22Rv1 (cell line): Measurements from ENCODE around the gene CGNL1.

Experiments
- H3K27ac ChIP-seq: fragments of 450-650 bp; 2 replicates; pipeline ENCODE4 v1.5.1; 2017
- CTCF ChIP-seq: fragments of 450-650 bp; IDR thresholded peaks from 2 replicates; pipeline ENCODE4 v1.5.1; 2017; ENCODE audit warnings: mild to moderate bottlenecking
- ZFX ChIP-seq: fragments of 450-650 bp; IDR thresholded peaks from 2 replicates; pipeline ENCODE4 v1.6.1; 2017; ENCODE audit warnings: antibody characterized with exemption, borderline replicate concordance

CGNL1 gene

GRCh38 chr15:57547243-57547755 lies 171.0 kb downstream of the CGNL1 start:
- no peak overlapping the region for H3K27ac ChIP-seq
- TF ChIP-seq CTCF (no peak), ZFX (no peak)

- H3K27ac ChIP-seq: no peak overlapping the region
- no peak for TF ChIP-seq ZFX
- TF ChIP-seq CTCF: no peak
Observed at GRCh38 chr15:57548351-57548750, 172.0 kb downstream of the CGNL1 start.

GRCh38 chr15:57548835-57549234 lies 172.5 kb downstream of the CGNL1 start:
- H3K27ac ChIP-seq: no peak overlapping the region
- no peak for TF ChIP-seq ZFX
- TF ChIP-seq CTCF: no peak

DNA sequence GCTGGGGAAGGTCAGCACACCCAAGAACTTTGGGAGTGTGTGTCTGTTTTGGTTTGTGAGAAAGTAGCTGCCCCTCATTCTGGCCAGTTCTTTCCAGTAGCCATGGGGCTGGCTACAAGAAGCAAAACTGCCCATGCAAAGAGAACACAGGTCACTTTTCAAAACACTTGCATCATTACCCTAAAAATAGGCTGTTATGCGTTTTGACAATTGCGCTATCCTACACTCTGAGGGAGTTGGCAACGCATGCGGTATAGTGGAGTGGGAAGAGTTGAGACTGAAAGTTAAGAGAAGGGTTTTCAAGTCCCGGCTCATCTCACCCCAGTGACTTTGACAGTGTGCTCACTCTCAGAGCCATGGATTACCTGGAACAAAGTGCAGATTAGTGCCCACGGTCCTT lies 173.6 kb downstream of the CGNL1 start:
- no peak overlapping the region for H3K27ac ChIP-seq
- TF ChIP-seq ZFX: no peak
- TF ChIP-seq CTCF: no peak

- H3K27ac ChIP-seq: no peak overlapping the region
- no peak for TF ChIP-seq CTCF
- TF ChIP-seq ZFX: no peak
Observed at GRCh38 chr15:57550640-57551039, 174.3 kb downstream of the CGNL1 start.

DNA sequence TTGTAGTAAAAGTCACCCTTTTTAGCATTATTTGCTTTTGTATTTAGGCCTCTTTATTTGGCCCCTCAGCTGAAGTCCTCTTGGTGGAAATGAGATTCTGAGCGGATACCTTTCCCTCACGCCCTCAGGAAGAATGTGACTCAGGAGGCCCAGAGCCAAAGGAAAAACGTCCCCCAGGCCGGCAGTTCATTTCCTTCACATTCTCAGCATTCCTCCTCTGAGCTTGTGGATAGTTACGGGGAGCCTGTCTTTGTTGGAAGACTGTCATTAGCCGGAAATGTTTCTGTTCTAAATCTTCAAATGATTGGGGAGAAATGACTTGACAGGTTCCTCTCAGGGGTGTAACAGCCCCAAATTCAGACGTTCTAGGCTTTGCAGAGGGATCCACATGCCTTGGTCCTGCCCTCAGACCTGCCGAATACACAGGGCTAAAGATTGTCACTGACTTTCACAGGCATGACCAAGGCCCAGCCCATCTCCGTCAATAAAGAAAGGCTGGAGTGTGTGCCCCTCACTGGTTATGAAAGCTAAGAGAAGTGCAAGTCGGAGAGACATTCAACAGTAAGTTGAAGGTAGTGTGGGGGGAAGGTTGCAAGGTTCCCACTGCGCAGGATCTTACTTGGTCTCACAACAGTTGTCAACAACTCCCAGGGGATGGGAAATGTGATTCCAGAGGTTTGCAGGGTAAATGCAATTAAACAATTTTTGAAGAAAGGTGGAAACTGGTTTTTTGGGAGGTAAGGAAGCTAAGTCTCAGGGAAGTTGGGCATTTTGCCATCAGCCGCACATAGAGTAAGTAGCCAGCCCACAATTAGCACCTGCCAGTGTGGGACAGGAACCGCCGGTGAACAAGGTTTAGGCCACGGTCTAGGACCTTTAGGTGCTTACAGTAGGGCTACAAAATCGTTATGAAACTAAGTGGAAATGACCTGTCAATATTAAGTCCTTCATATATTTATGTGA lies 175.7 kb downstream of the CGNL1 start:
- H3K27ac ChIP-seq: no peak overlapping the region
- no peak for TF ChIP-seq CTCF
- TF ChIP-seq ZFX: no peak

GRCh38 chr15:57552678-57553334 lies 176.5 kb downstream of the CGNL1 start:
- no peak overlapping the region for H3K27ac ChIP-seq

More at GRCh38 chr15:57552678-57553334, 176.5 kb downstream of the CGNL1 start:
- TF ChIP-seq CTCF: no peak
- no peak for TF ChIP-seq ZFX
